Measurements from ENCODE around the gene DIRAS1.

The DIRAS1 gene

DNA sequence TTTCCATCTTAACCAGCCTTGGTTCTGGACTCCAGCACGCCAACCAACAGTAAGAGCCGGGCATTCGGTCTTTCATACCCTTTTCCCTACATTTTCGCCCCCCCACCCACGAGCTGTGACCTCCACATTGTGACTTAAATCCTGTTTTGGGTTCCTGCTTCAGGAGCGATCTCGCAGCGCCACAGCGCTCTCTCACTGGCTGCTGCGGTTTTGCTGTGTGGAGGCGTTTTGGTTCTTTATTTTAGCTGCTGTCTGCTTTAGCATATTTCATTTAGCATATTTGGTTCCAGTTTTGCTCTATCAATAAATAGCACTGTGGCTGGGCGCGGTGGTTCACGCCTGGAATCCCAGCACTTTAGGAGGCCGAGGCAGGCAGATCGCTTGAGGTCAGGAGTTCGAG, 38.2 kb upstream of the DIRAS1 start:
- H3K27ac Mint-ChIP-seq = no peak overlapping the region
- no peaks in the 10 kb centered on the region for H3K9me3 Mint-ChIP-seq
- DNase-seq (ENCODE audit: low spot score in 2 of 2) (no peak), ATAC-seq (no peak)
- H3K4me1 Mint-ChIP-seq = no peaks in the 10 kb centered on the region
- H3K36me3 Mint-ChIP-seq = peaks cover 83% of the 10 kb centered on the region
- no peak overlapping the region for H3K4me3 Mint-ChIP-seq

DNA sequence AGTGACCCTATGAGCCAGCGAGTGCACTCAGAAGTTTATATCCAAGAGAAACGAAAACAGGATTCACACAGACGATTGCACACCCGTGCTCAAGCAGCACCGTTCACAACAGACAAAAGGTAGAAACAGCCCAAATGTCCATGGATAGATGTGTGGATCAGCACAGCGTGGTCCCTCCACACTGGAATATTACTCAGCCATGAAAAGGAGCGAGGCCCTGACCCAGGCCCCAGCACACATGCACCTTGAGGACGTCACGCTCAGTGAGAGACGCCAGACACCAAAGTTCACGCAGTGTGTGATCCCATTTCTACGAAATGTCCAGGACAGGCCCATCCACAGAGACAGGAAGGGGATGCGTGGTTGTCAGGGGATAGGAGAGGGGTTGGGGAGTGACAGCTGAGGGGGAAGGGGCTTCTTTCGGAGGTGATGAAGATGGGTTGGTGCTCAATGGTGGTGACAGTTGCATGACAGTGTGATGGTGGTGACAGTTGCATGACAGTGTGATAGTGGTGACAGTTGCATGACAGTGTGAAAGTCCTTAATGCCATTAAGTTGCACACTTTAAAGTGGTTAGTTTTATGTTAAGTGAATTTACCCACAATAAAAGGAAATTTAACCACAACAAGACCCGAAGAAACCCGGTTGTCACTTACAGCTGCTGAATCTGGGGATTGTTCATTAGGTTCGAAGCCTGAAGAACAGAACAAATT, 37.6 kb upstream of the DIRAS1 start:
- ATAC-seq (peak; percentile 58), DNase-seq (ENCODE audit: low spot score in 2 of 2) (no peak)
- no peak overlapping the region for H3K4me3 Mint-ChIP-seq
- H3K4me1 Mint-ChIP-seq = peaks cover 1% of the 10 kb centered on the region
- no peaks in the 10 kb centered on the region for H3K9me3 Mint-ChIP-seq
- no peak overlapping the region for H3K27ac Mint-ChIP-seq
- H3K36me3 Mint-ChIP-seq = peaks cover 83% of the 10 kb centered on the region

DNA sequence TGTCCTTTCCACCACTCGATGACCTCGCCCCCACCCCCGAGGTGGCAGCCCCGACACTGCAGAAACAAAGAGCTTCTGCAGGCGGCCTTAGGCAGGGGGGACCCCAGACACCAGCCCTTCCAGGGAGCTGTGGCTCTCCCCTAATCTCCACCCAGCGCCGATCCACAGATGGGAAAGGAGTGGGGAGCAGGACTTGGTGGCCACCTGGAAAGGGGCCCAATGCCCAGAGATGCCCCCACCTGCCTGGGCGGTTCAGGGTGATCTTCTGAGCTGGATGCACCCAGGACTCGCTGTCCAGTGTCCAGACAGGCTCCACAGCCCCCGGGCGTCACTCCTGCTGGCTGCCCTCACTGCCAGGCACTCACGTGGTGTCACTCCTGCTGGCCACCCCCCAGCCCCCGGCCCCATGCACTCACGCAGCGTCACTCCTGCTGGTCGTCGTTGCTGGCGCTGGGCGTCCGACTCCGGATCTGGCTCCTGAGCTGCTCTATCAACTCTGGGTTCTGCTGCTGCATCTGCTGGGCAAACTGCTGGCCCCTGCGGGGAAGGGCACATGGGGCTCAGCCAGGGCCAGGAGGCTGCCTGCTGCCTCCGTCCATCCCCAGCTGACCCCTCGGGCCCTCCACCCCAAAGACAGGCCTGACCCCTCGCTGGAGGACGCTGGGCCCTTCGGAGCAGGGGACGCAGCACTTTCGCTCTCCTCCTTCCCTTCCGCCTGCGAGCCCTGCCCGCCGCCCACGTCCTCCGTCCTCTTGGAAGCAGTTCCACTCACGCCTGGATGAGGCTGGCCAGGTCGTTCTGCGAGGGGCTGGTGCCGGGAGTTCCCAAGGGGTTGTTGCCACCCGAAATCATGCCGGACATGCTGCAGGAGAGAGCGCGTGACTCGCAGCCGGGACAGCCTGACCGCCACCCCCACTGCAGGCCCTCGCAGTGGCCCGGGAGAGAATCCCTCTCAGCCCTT, 36.0 kb upstream of the DIRAS1 start:
- peaks cover 10% of the 10 kb centered on the region for H3K4me1 Mint-ChIP-seq
- H3K9me3 Mint-ChIP-seq = no peaks in the 10 kb centered on the region
- peaks cover 76% of the 10 kb centered on the region for H3K36me3 Mint-ChIP-seq
- H3K27ac Mint-ChIP-seq = peak overlapping the region; percentile 37
- DNase-seq (ENCODE audit: low spot score in 2 of 2) (no peak), ATAC-seq (no peak)
- no peak overlapping the region for H3K4me3 Mint-ChIP-seq

DNA sequence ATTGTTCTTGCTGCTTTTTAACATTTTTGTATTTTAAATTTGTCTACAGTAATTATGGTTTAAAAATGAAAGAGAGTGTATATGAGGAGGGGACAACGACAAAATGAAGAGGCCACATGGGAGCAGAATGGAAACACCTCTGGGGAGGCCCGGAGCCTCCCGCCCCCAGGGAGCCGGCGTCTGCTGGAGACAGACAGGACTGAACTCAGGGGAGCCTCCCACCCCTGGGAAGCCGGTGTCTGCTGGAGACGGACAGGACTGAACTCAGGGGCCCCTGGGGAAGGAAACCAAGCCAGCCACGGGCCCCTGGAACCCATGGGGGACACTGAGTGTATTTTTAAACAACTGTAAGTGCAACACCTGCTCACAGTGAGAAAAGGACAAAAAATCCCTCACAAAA, 35.3 kb upstream of the DIRAS1 start:
- Mint-ChIP-seq H3K4me3 (no peak overlapping the region), H3K36me3 (peaks cover 70% of the 10 kb centered on the region)

DNA sequence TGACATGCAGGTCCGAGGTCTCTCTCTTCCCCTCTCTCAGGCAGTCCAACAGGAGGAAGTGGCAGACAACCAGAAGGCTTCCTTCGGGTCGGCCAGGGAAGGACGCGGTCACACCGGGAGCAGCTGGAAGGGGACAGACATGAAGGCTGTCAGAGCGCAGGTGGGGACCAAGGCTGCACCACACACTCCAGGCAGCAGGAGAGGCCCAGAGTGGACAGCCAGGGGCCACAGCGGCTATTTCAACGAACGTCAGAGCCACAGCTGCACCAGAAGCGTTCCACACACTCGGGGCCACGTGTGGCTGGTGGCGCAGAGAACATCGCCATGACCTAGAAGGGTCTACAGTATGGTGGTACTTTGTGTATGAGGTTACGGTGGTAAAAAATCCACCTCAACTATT, 34.6 kb upstream of the DIRAS1 start:
- Mint-ChIP-seq H3K4me1 (peaks cover 10% of the 10 kb centered on the region), H3K4me3 (no peak overlapping the region), H3K27ac (no peak overlapping the region), H3K9me3 (no peaks in the 10 kb centered on the region), H3K36me3 (peaks cover 65% of the 10 kb centered on the region)
- DNase-seq (ENCODE audit: low spot score in 2 of 2) (no peak), ATAC-seq (no peak)

More for the DNA sequence above, 35.3 kb upstream of the DIRAS1 start:
- ATAC-seq (no peak), DNase-seq (ENCODE audit: low spot score in 2 of 2) (no peak)
- no peak overlapping the region for H3K27ac Mint-ChIP-seq
- peaks cover 10% of the 10 kb centered on the region for H3K4me1 Mint-ChIP-seq
- H3K9me3 Mint-ChIP-seq = no peaks in the 10 kb centered on the region

DNA sequence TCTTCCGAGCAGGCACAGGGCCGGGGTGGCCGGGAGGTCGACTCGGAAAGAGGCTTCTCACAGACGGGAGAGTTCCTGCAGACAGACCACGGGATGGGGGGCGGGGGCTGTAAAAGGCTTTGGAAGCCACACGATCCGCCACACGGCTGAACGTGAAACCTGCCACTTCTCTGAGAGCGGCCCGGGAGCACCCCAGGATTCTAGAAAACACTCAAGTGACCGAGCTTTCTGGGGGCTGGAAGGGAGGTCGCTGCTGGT, 34.2 kb upstream of the DIRAS1 start:
- peaks cover 61% of the 10 kb centered on the region for H3K36me3 Mint-ChIP-seq
- DNase-seq (ENCODE audit: low spot score in 2 of 2) = no peak

DNA sequence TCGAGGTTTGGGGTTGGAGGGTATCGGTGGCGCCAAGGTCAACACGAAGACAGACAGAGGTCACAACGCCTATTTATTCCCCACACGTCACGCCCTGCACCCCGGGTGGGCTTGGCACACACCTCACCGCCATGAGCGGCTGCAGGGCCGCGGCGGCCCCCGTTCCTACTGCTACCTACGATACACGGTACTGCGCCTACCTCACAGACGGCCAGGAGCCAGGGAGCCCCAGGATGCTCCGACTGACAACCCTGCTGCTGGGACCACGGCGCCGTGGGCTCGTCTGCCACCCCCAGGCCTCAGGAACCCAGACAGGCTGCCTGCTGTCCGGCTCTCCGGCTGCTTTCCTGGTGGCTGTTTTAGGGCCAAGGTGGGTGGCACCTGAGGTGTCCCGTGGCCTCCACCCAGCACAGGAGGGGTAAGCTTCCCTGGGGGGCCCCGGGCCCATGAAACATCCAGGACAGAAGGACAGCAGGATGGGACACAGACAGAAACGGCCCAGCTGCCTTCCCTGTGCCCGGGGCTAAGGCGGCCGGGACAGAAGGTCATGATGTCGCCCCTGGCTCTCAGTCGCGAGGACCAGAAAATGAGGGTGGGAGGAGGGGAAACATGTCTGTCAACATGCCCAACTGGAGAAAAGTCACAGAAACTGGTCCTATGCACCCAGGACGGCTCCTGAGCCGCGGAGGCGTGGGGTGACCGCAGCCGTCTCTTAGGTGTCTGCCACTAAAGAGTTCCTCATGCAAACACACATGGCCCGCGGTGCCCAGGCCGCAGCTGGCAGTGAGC, 33.7 kb upstream of the DIRAS1 start:
- no peaks in the 10 kb centered on the region for H3K9me3 Mint-ChIP-seq
- no peak overlapping the region for H3K27ac Mint-ChIP-seq
- DNase-seq (ENCODE audit: low spot score in 2 of 2) (no peak), ATAC-seq (no peak)
- H3K4me1 Mint-ChIP-seq = peaks cover 10% of the 10 kb centered on the region
- H3K36me3 Mint-ChIP-seq = peaks cover 56% of the 10 kb centered on the region
- H3K4me3 Mint-ChIP-seq = no peak overlapping the region

More for the DNA sequence above, 34.2 kb upstream of the DIRAS1 start:
- Mint-ChIP-seq H3K4me1 (peaks cover 10% of the 10 kb centered on the region), H3K4me3 (no peak overlapping the region), H3K27ac (no peak overlapping the region), H3K9me3 (no peaks in the 10 kb centered on the region)
- no peak for ATAC-seq

DNA sequence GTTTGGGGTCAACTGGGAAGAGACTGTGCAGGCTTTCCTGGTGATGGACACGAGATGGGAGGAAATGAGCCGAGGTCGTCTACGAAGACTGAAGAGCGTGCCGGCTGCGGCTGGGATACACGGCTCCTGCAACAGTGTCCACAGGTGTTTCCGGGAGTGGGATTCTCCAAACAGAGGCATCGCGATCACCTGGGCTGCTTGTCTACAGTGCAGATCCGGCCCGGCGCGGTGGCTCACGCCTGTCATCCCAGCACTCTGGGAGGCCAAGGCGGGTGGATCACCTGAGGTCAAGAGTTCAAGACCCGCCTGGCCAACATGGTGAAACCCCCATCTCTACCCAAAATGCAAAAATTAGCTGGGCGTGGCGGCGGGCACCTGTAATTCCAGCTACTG, 30.3 kb upstream of the DIRAS1 start:
- Mint-ChIP-seq H3K4me3 (no peak overlapping the region), H3K4me1 (peaks cover 10% of the 10 kb centered on the region), H3K9me3 (no peaks in the 10 kb centered on the region), H3K36me3 (peaks cover 28% of the 10 kb centered on the region), H3K27ac (no peak overlapping the region)
- ATAC-seq (no peak), DNase-seq (ENCODE audit: low spot score in 2 of 2) (no peak)

DNA sequence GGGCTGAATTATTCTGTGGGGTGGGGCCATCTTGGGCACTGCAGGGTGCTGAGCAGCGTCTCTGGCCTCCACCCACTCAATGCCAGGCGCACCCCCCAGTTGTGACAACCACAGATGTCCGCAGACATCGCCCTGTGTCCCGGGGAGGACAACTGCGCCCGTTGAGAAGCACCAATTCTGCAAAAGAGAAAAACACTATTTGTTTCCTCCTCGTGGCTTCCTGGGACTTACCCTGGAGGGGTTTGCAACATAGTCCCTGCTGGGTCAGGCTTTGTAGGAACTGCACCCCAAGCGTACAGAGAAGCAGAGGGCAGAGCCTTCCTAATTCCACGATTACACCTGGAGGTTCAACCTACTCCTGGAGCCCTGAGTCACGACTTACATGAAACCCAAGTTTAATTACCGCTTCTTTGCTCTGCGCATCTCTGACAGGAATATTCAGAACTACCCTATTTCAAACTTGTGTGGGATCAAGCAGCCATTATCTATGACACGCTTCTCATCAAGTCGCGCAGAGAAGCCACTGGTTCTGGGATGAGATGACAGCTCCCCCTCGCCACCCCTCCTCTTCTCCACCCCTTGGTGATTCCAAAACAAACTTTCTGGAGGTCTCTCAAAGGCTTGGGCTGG, 29.8 kb upstream of the DIRAS1 start:
- Mint-ChIP-seq H3K27ac (no peak overlapping the region), H3K36me3 (peaks cover 23% of the 10 kb centered on the region), H3K4me1 (peaks cover 10% of the 10 kb centered on the region), H3K9me3 (no peaks in the 10 kb centered on the region), H3K4me3 (no peak overlapping the region)
- ATAC-seq = no peak
- no peak for DNase-seq (ENCODE audit: low spot score in 2 of 2)

DNA sequence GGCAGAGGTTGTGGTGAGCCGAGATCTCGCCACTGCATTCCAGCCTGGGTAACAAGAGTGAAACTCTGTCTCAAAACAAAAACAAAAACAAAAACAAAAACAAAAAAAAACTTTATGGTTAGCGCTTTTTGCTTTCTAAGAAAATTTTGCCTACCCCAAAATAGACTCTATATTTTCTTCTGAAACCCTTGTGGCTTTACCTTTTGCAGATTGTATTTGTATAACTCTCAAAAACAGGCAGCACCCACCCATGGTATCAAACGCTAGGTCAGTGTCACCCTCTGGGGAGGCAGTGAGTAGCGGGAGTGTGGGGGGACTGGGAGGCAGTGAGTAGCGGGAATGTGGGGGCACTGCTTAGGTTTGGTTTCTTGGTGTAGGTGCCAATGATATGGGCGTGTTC, 26.2 kb upstream of the DIRAS1 start:
- H3K36me3 Mint-ChIP-seq = no peaks in the 10 kb centered on the region
- ATAC-seq = no peak
- no peaks in the 10 kb centered on the region for H3K4me1 Mint-ChIP-seq
- no peaks in the 10 kb centered on the region for H3K9me3 Mint-ChIP-seq
- no peak for DNase-seq (ENCODE audit: low spot score in 2 of 2)
- no peak overlapping the region for H3K4me3 Mint-ChIP-seq
- no peak overlapping the region for H3K27ac Mint-ChIP-seq

DNA sequence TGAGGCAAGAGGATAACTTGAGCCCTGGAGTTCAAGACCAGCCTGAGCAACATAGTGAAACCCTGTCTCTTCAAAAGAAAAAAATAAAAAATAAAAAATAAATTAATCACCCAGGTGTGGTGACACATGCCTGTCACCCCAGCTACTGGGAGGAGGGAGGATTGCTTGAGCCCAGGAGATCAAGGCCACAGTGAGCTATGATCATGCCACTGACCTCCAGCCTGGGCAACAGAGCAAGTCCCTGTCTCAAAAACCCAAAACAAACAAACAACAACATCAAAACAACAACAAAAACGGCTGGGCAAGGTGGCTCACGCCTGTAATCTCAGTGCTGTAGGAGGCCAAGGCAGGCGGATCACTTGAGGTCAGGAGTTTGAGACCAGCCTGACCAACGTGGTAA, 22.9 kb upstream of the DIRAS1 start:
- H3K27ac Mint-ChIP-seq = no peak overlapping the region
- DNase-seq (ENCODE audit: low spot score in 2 of 2) = no peak
- H3K4me1 Mint-ChIP-seq = peaks cover 9% of the 10 kb centered on the region
- H3K9me3 Mint-ChIP-seq = no peaks in the 10 kb centered on the region
- no peak overlapping the region for H3K4me3 Mint-ChIP-seq
- no peaks in the 10 kb centered on the region for H3K36me3 Mint-ChIP-seq
- ATAC-seq = no peak

DNA sequence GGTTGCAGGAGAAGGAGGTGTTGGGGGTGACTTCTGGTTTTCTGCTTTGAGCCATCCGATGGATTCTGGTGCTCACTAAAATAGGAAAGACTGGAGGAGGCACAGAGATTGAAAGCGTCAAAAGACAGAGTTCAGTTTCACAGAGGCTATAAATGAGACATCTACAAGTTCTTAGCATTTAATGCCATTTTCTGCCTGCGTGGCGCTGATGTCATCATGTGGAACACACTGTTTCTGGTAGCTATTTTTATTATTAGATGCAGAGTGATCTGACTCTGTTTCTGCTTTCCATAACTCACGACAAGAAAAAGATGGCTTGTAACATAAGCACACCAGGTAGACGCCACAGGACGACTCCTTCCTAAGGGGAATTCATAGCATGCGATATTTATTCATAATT, 21.9 kb upstream of the DIRAS1 start:
- no peaks in the 10 kb centered on the region for H3K9me3 Mint-ChIP-seq
- no peak overlapping the region for H3K27ac Mint-ChIP-seq
- no peak for DNase-seq (ENCODE audit: low spot score in 2 of 2)
- no peak overlapping the region for H3K4me3 Mint-ChIP-seq
- ATAC-seq = no peak
- peaks cover 6% of the 10 kb centered on the region for H3K36me3 Mint-ChIP-seq
- H3K4me1 Mint-ChIP-seq = peaks cover 18% of the 10 kb centered on the region

DNA sequence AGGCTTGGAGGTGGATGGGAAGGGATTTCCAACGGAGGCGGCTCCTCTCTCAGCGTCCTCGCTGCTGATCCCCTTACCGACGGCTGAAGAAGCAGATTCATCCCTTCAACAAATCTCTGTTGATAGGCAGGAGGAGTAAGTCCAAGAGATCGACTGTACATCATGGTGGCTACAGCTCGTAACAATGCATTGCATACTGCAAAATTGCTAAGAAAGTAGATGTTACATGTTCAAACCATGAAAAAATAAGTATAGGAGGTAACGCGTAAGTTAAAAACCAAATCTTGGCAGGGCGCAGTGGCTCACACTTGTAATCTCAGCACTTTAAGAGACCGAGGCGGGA, 19.1 kb upstream of the DIRAS1 start:
- H3K27ac Mint-ChIP-seq = no peak overlapping the region
- H3K4me1 Mint-ChIP-seq = peaks cover 33% of the 10 kb centered on the region
- ATAC-seq (no peak), DNase-seq (ENCODE audit: low spot score in 2 of 2) (no peak)
- H3K9me3 Mint-ChIP-seq = no peaks in the 10 kb centered on the region
- H3K36me3 Mint-ChIP-seq = peaks cover 19% of the 10 kb centered on the region
- H3K4me3 Mint-ChIP-seq = peak overlapping the region; percentile 89

DNA sequence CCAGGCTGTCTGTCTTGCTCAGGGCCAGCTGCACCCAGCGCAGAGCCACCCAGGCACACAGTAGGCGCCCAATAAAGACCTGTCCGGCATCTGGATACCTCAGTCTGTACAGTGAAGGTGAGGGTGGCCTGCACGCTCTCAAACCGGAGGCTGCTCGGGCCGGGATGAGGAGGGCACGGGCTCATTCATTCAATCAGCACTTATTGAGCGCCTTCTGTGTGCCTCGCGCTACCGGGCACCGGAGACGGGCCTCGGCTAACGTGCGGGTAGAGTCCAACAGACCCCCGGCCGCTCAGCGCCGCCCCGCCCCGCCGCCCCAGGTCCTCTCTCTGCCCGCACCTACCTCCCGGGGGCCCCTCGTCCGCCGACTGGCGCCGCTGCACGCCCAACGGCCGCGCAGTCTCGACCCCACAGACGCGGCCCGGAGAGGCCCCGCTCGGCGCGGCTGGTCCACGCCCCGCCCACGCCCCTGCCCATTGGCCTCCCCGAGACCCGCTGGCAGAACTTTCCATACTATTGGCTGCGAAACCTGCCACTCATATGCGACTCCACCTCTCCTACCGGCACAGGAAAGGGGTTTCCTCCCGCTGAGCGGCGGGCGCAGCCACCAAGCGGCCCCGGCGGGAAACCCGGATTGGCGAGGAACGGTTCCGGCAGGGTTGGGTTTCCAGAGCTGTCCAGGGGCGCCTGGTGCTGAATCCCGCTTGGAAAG, 18.6 kb upstream of the DIRAS1 start, which contains the start of gene SLC39A3:
TSS of gene SLC39A3 (minus strand) at position 416 of the 712 bp plus-strand sequence. CDS start 2,760 bp downstream, outside the sequence.
- ATAC-seq (peak; percentile 98), DNase-seq (ENCODE audit: low spot score in 2 of 2) (peak; percentile 99 to 100)
- Mint-ChIP-seq H3K9me3 (no peaks in the 10 kb centered on the region), H3K4me1 (peaks cover 36% of the 10 kb centered on the region), H3K36me3 (peaks cover 22% of the 10 kb centered on the region), H3K27ac (peak within 1 kb of the TSS; percentile 56), H3K4me3 (peak within 1 kb of the TSS; percentile 89)

Measured in stimulated activated effector memory CD8-positive, alpha-beta T cell treated with anti-CD3 and anti-CD28 coated beads, Interleukin-12 subunit alpha, Interleukin-12 subunit beta, amount 100 ng/mL, for 72 hours (primary cell).